Airway epithelial cell (primary cell): ENCODE measurements around the gene FAM72B. TPM values are rescaled to one million over a fixed set of nuclear protein-coding genes. Genes with fewer than 3 reads are reported as not detected.

Experiments used
- total RNA-seq: library from RNA; depleted of rRNA; stranded (reverse); fragments of >200 nt; gene quantifications from 2 replicates; pipeline ENCODE4 v1.2.3, GENCODE V29; 2015

FAM72B gene
- 5.6 and 5.9 TPM in 2 replicates for total RNA-seq

DNA sequence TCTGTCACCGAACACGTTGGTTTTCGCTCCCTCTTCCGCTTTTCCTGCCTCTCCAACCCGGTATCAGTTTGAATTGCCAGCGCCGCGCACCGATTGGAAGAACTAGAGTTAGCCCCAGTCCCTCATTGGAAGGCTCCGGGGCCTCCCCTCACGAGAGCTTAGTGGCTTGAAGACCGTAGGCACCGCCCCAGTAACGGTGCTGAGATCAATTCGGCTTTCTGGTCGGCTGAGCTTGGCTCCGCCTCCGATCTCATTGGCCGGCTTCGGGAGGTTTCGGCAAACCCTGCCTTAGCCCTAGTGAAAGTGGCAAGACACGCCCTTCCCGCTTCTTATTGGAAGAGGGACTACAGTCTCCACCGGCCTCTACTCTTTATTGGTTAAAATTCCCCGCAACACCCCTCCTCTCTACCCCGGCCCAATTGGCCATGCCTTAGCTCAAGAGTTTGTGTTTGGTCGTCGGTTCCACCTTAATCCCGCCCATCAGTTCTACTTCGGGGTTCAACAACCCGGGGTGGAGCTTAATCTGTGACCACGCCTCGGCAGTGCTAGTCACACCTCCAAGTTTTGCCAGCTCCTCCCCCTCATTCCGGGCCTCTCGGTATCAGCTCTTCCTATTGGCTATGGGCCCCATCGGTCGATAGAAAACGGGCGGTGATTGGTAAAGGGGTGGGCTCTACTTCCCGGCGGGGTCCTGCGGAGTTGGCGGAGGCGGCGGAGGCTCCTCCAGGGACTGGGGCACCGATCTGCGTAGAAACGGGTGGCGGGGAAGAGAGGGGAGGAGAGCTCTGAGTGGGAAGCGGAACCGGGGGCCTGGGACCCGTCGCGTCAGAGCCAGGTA lies at the start of gene FAM72B, which contains the start of gene SRGAP2C:
FAM72B (minus strand) TSS at position 51 of the 838 bp plus-strand sequence. CDS start 851 bp downstream, outside the sequence.
SRGAP2C (plus strand) TSS at position 686 of the 838 bp plus-strand sequence. CDS start 2,472 bp downstream, outside the sequence.

Other genes starting within 250 kb of the FAM72B start
- 6.4 and 8.4 TPM in 2 replicates for gene SRGAP2C, start 635 bp upstream of the FAM72B start, total RNA-seq